Neuronal stem cell (in vitro differentiated cells): ENCODE results near the gene MORC3.
A peak's percentile ranks its signal among the peaks of the same experiment; 100 is the strongest.

Experiments used
- DNase-seq: peaks from one replicate; pipeline ENCODE4 v3.0.0-alpha.2; 2013; ENCODE audit warnings: low spot score
- H2AFZ ChIP-seq: one replicate; pipeline ENCODE4 v1.6.1; 2013; ENCODE audit warnings: mild to moderate bottlenecking, low read length, inconsistent platforms
- H2AK5ac ChIP-seq: 2 replicates; pipeline ENCODE4 v1.6.1; 2013; ENCODE audit warnings: low read depth, mild to moderate bottlenecking, inconsistent platforms, low read length, moderate library complexity, mixed read lengths
- H2BK120ac ChIP-seq: 2 replicates; pipeline ENCODE4 v1.6.1; 2013; ENCODE audit warnings: low read depth, mild to moderate bottlenecking, inconsistent platforms, low read length, moderate library complexity, mixed read lengths
- H2BK12ac ChIP-seq: one replicate; pipeline ENCODE4 v1.6.1; 2013; ENCODE audit warnings: low read length, inconsistent platforms
- H2BK15ac ChIP-seq: 2 replicates; pipeline ENCODE4 v1.6.1; 2013; ENCODE audit warnings: mild to moderate bottlenecking, low read length, inconsistent platforms, mixed read lengths
- H2BK5ac ChIP-seq: one replicate; pipeline ENCODE4 v1.6.1; 2013; ENCODE audit warnings: inconsistent platforms, mild to moderate bottlenecking, low read length, moderate library complexity
- H3K14ac ChIP-seq: one replicate; pipeline ENCODE4 v1.6.1; 2013; ENCODE audit warnings: low read length, inconsistent platforms
- H3K18ac ChIP-seq: 2 replicates; pipeline ENCODE4 v1.6.1; 2013; ENCODE audit warnings: low read length, inconsistent platforms
- H3K23ac ChIP-seq: 2 replicates; pipeline ENCODE4 v1.6.1; 2013; ENCODE audit warnings: low read depth, mild to moderate bottlenecking, mixed read lengths, low read length, inconsistent platforms; ENCODE audit not compliant: poor library complexity
- H3K27ac ChIP-seq: replicated peaks from 3 replicates; pipeline ENCODE4 v1.5.1; 2013; ENCODE audit warnings: low read length, inconsistent platforms
- H3K27me3 ChIP-seq, 3 experiments: 2 replicates each; pipeline ENCODE4 v1.6.1; 2013; ENCODE audit warnings: low read length in 3 of 3, mild to moderate bottlenecking in 2 of 3, inconsistent platforms in 1 of 3, low read depth in 1 of 3, mixed read lengths in 1 of 3, moderate library complexity in 1 of 3; ENCODE audit not compliant: control insufficient read depth in 3 of 3, insufficient read depth in 3 of 3
- H3K36me3 ChIP-seq, 2 donors: replicated peaks in 1 of 2; 2 replicates each; pipeline ENCODE4 v1.6.1; 2013; ENCODE audit warnings: low read length in 2 of 2; ENCODE audit not compliant: control insufficient read depth in 2 of 2, insufficient read depth in 2 of 2
- H3K4ac ChIP-seq: 2 replicates; pipeline ENCODE4 v1.6.1; 2013; ENCODE audit warnings: inconsistent platforms, mild to moderate bottlenecking, low read length, moderate library complexity
- H3K4me1 ChIP-seq, 2 donors: 1 replicate in 1 of 2; 2 replicates in 1 of 2; pipeline ENCODE4 v1.6.1; 2013; ENCODE audit warnings: low read length in 2 of 2, low read depth in 1 of 2; ENCODE audit not compliant: control insufficient read depth in 2 of 2, insufficient read depth in 1 of 2
- H3K4me2 ChIP-seq: one replicate; pipeline ENCODE4 v1.6.1; 2013; ENCODE audit warnings: mild to moderate bottlenecking, low read length, inconsistent platforms; ENCODE audit not compliant: insufficient read depth, poor library complexity, severe bottlenecking
- H3K4me3 ChIP-seq, 2 donors: 2 replicates each; pipeline ENCODE4 v1.5.1; 2013; ENCODE audit warnings: low read length in 2 of 2, mild to moderate bottlenecking in 2 of 2, inconsistent platforms in 1 of 2, moderate library complexity in 1 of 2
- H3K79me1 ChIP-seq: one replicate; pipeline ENCODE4 v1.6.1; 2013; ENCODE audit warnings: low read depth, mild to moderate bottlenecking, inconsistent platforms, low read length, moderate library complexity
- H3K9ac ChIP-seq: one replicate; pipeline ENCODE4 v1.6.1; 2013; ENCODE audit warnings: mild to moderate bottlenecking, low read depth, low read length, inconsistent platforms; ENCODE audit not compliant: poor library complexity
- H3K9me3 ChIP-seq, 2 donors: replicated peaks in 1 of 2; 2 replicates each; pipeline versions ENCODE3 to v1.6.1; 2013; ENCODE audit warnings: low read length in 2 of 2, mild to moderate bottlenecking in 2 of 2, inconsistent platforms in 1 of 2, low read depth in 1 of 2, mixed read lengths in 1 of 2, moderate library complexity in 1 of 2; ENCODE audit not compliant: control insufficient read depth in 2 of 2, insufficient read depth in 1 of 2
- H4K8ac ChIP-seq: one replicate; pipeline ENCODE4 v1.6.1; 2013; ENCODE audit warnings: low read depth, mild to moderate bottlenecking, inconsistent platforms, low read length, moderate library complexity
- H4K91ac ChIP-seq: one replicate; pipeline ENCODE4 v1.6.1; 2013; ENCODE audit warnings: low read length, low read depth, mild to moderate bottlenecking, inconsistent platforms; ENCODE audit not compliant: poor library complexity
- WGBS, 2 donors: extraction: QIAGEN DNeasy Blood & Tissue Kit; methylation state at CpG; one replicate each; pipeline ENCODE4 v1.1.7; 2013; ENCODE audit warnings: missing lambda C conversion rate in 2 of 2, mixed read lengths in 1 of 2; ENCODE audit not compliant: insufficient read length in 2 of 2, insufficient replicate concordance in 1 of 2; ENCODE audit errors: extremely low coverage in 2 of 2; 5-methylcytosine and 5-hydroxymethylcytosine counted together

Gene MORC3

DNA sequence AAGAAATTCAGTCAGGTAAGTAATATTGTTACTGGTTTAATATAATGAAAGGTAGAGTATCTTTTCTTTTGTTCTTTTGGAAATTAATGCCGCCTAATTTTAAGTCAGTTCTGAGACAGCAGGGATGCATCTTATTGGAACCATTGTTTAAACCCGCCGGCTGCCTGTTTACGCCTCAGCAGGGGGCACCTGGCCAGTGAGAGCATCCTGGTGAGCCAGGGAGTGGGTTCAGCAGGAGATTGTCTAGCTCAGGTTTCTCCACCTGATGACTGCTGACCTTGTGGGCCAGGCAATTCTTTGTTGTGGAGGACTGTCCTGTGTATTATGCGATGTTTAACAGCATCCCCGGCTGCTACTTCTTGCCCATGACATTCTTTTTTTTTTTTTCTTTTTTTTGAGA is 95.4 kb downstream of the MORC3 start:
- no peaks in the 10 kb centered on the region for H3K4me1 ChIP-seq
- H3K14ac ChIP-seq: no peak overlapping the region
- H2BK120ac ChIP-seq: no peak overlapping the region
- DNase-seq: no peak
- WGBS, 2 donors: no CpG with 5 or more reads among the region's 6 CpGs
- no peak overlapping the region for H4K91ac ChIP-seq
- no peak overlapping the region for H3K9ac ChIP-seq
- H3K4me3 ChIP-seq: no peak overlapping the region
- no peak overlapping the region for H3K4ac ChIP-seq
- H2BK15ac ChIP-seq: no peak overlapping the region
- H4K8ac ChIP-seq: no peak overlapping the region
- no peak overlapping the region for H2BK12ac ChIP-seq
- peaks cover 37 to 90% of the 10 kb centered on the region in 2 donors for H3K36me3 ChIP-seq
- H3K18ac ChIP-seq: no peak overlapping the region
- no peaks in the 10 kb centered on the region for H3K79me1 ChIP-seq
- H3K23ac ChIP-seq: no peak overlapping the region
- no peak overlapping the region for H3K4me2 ChIP-seq
- H2AFZ ChIP-seq: no peak overlapping the region
- H3K27me3 ChIP-seq: no peaks in the 10 kb centered on the region
- no peak overlapping the region for H2AK5ac ChIP-seq
- H2BK5ac ChIP-seq: no peak overlapping the region
- no peak overlapping the region for H3K27ac ChIP-seq
- H3K9me3 ChIP-seq: no peaks in the 10 kb centered on the region

DNA sequence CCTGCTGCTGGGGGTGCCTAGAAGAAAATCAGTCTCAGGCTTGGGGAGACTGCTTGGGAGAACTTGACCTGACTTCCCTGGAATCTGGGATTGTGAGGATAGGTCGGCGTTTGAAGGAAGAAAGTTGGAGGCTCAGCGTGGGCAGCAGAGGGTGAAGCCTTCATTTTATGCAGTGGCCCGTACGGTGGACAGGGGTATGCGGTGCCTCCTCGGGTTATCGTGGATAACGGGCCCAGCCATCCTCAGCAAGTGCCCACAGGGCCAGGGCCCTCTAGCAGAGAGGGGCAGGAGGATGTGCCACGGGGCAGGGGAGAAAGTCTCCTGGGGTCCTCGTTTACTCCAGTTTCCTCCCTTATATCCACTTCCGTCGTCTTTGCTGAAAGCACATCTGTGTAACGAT is 99.2 kb downstream of the MORC3 start:
- Histone ChIP-seq H2AFZ (no peak overlapping the region), H3K4me3 (peak overlapping the region in 1 of 2 donors; percentile 27), H3K14ac (no peak overlapping the region), H4K91ac (no peak overlapping the region), H3K4me1 (peaks cover 0 to 2% of the 10 kb centered on the region in 2 donors), H2AK5ac (no peak overlapping the region), H3K27me3 (no peaks in the 10 kb centered on the region), H2BK120ac (no peak overlapping the region), H2BK5ac (no peak overlapping the region), H3K36me3 (peaks cover 13 to 59% of the 10 kb centered on the region in 2 donors), H3K18ac (no peak overlapping the region), H2BK15ac (no peak overlapping the region), H4K8ac (no peak overlapping the region), H2BK12ac (no peak overlapping the region), H3K9me3 (no peaks in the 10 kb centered on the region), H3K9ac (no peak overlapping the region), H3K79me1 (no peaks in the 10 kb centered on the region), H3K4me2 (no peak overlapping the region), H3K23ac (no peak overlapping the region), H3K27ac (no peak overlapping the region), H3K4ac (no peak overlapping the region)
- DNase-seq: no peak
- WGBS, 2 donors: no CpG with 5 or more reads among the region's 14 CpGs

DNA sequence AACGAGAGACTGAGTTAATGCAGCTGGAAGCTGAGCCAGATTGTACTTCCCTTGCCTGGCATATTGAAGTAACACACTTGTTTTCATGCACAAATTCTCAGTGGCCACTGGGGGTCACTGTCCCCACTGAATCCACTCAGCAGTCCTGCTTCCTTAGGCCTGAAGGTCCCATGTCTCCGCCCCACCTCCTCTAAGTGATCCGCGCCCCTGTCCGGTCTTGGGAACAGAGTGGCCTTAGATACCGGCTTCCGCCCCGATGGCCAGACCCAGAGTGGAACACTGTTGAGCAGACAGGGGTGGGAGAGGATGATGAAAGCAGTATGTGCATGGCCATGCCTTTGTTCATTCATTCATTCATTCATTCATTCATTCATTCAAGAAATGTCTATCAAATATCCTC is 100.0 kb downstream of the MORC3 start:
- WGBS, 2 donors: no CpG with 5 or more reads among the region's 8 CpGs
- Histone ChIP-seq H3K14ac (no peak overlapping the region), H3K23ac (no peak overlapping the region), H2BK15ac (no peak overlapping the region), H2BK120ac (no peak overlapping the region), H3K36me3 (peaks cover 10 to 52% of the 10 kb centered on the region in 2 donors), H2BK5ac (no peak overlapping the region), H3K4ac (no peak overlapping the region), H3K18ac (no peak overlapping the region), H3K27me3 (no peaks in the 10 kb centered on the region), H2AK5ac (peak overlapping the region; percentile 22), H3K27ac (no peak overlapping the region), H2BK12ac (no peak overlapping the region), H4K91ac (no peak overlapping the region), H4K8ac (no peak overlapping the region), H3K79me1 (no peaks in the 10 kb centered on the region), H2AFZ (no peak overlapping the region), H3K9me3 (no peaks in the 10 kb centered on the region), H3K4me3 (no peak overlapping the region), H3K4me2 (no peak overlapping the region), H3K4me1 (peaks cover 0 to 2% of the 10 kb centered on the region in 2 donors), H3K9ac (no peak overlapping the region)
- peak; percentile 65 for DNase-seq

DNA sequence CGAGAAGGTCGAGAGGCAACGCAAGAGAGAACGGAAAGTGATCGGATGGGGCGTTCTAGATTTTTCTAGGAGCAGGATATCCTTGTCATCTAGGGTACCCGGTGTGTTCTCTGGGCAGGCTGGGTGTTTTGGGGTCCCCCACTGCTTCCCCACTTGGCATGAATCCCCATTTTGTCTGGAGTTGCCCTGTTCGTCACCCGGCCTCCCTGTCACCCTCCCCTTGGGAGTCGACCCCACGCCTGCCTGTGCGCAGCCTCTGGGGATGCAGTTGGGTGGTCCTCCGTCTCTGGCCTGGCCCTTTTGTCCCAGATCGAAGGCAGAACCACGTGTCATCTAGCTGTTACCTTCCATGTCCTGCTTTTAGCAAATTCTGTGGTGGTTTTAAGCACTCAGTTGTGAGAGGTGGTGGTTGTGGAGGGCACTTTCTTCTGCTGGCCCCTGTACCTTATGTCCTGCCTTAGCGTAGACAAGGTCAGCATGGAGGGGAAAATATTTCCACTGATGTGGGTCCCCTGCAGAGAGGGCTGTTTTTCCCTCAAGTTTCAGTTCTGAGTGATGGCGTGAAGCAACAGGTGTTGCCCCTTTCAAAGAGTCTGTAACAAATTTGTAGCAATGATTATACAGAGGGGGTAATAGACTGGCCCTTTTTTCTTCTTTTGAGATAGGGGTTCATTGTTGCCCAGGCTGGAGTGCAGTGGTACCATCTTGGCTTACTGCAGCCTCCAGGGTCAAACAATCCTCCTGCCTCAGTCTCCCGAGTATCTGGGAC is 100.8 kb downstream of the MORC3 start:
- H2BK120ac ChIP-seq: no peak overlapping the region
- no peak overlapping the region for H3K4me2 ChIP-seq
- H4K8ac ChIP-seq: peak overlapping the region; percentile 75
- no peak overlapping the region for H2BK5ac ChIP-seq
- no peak overlapping the region for H4K91ac ChIP-seq
- H3K4me3 ChIP-seq: peak overlapping the region in 1 of 2 donors; percentile 39
- DNase-seq: no peak
- no peaks in the 10 kb centered on the region for H3K27me3 ChIP-seq
- H3K79me1 ChIP-seq: no peaks in the 10 kb centered on the region
- no peak overlapping the region for H3K4ac ChIP-seq
- no CpG with 5 or more reads among the region's 18 CpGs for WGBS, 2 donors
- peaks cover 9 to 44% of the 10 kb centered on the region in 2 donors for H3K36me3 ChIP-seq
- no peaks in the 10 kb centered on the region for H3K9me3 ChIP-seq
- H2BK12ac ChIP-seq: no peak overlapping the region
- peak overlapping the region; percentile 53 for H3K9ac ChIP-seq
- no peak overlapping the region for H2AFZ ChIP-seq
- H3K27ac ChIP-seq: no peak overlapping the region
- H3K4me1 ChIP-seq: peaks cover 0 to 2% of the 10 kb centered on the region in 2 donors
- H3K18ac ChIP-seq: peak overlapping the region; percentile 18
- H2BK15ac ChIP-seq: no peak overlapping the region
- H2AK5ac ChIP-seq: peak overlapping the region; percentile 22
- no peak overlapping the region for H3K14ac ChIP-seq
- H3K23ac ChIP-seq: no peak overlapping the region
